Lower lobe of right lung (tissue), 2 donors: ENCODE measurements around the gene TMEM89. TPM values are rescaled to one million over a fixed set of nuclear protein-coding genes. Genes with fewer than 3 reads are reported as not detected.
A peak's percentile ranks its signal among the peaks of the same experiment; 100 is the strongest.

Experiments
- ATAC-seq, 2 donors: fragments of 200-7000 bp; cut with Tn5 transposase; one replicate each; pipeline ENCODE4 v1.9.1; 2020 to 2022; ENCODE audit warnings: mild to moderate bottlenecking in 2 of 2, moderate library complexity in 2 of 2
- DNase-seq: peaks from one replicate; pipeline ENCODE4 v3.0.0-alpha.2; 2020
- H3K27ac ChIP-seq: fragments of 200-600 bp; one replicate; pipeline ENCODE4 v1.8.0; 2022
- H3K27me3 ChIP-seq: fragments of 200-600 bp; one replicate; pipeline ENCODE4 v1.8.0; 2022; ENCODE audit warnings: low read depth
- H3K36me3 ChIP-seq: fragments of 200-600 bp; one replicate; pipeline ENCODE4 v1.8.0; 2022; ENCODE audit warnings: mild to moderate bottlenecking
- H3K4me1 ChIP-seq: fragments of 200-600 bp; one replicate; pipeline ENCODE4 v1.8.0; 2022
- H3K4me3 ChIP-seq: fragments of 200-600 bp; one replicate; pipeline ENCODE4 v1.8.0; 2022; ENCODE audit warnings: mild to moderate bottlenecking
- H3K9me3 ChIP-seq: fragments of 200-600 bp; one replicate; pipeline ENCODE4 v1.8.0; 2022
- CTCF ChIP-seq: fragments of 200-600 bp; IDR thresholded peaks from one replicate; pipeline ENCODE4 v1.8.0; 2022; ENCODE audit warnings: antibody characterized with exemption, mild to moderate bottlenecking
- intact Hi-C: fragments of 100-400 bp; cut with DNase I; formaldehyde crosslinking; loops from one replicate; pipeline ENCODE4 v1.11.0; 2022
- total RNA-seq: library from RNA; stranded (reverse); fragmentation: NEBNext Ultra II Directional; extraction: Animal tissue kit (Norgen Biotek cat#: 25700); gene quantifications from one replicate; pipeline ENCODE4 v1.2.1, GENCODE V29; 2021
- donor health status: DM: no; HTN: yes; CAD: no; lungs with severe emphysema.

TMEM89 gene
- total RNA-seq, 1 donor from 2014 or later = not detected

DNA sequence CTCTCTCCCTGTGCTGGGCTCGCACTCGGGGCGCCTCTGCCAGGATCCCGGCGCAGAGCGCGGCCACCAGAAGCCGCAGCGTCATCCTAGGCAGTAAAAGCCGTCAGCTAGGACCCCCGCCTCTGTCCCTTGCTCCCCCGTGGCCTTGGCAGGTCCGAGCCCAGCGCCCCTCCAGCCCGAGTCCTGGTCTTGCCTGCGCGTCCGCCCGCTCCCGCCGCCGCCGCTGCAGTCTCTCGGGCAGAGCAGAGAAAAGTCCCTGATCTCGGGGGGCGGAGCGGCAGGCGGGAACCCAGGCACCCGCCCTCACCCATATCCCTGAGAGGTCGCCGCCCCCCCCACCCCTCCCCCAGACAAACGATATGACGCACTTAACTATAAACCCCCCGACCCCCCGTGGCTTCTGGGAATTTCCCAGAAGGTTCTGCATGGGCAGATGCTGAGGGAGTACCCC is 26.5 kb downstream of the TMEM89 start, which contains the start of gene COL7A1:
Gene COL7A1, minus strand, starts transcription at position 255 of the 451 bp plus-strand sequence. Its CDS starts 170 bp downstream, at position 85.
- peaks cover 27% of the 10 kb centered on the region for H3K36me3 ChIP-seq
- peak within 1 kb of the TSS; percentile 41 for H3K4me3 ChIP-seq
- H3K27ac ChIP-seq = no peak within 1 kb of the TSS
- ATAC-seq (no peak), DNase-seq (no peak)
- H3K9me3 ChIP-seq = no peaks in the 10 kb centered on the region
- no peak for TF ChIP-seq CTCF
- H3K27me3 ChIP-seq = peaks cover 23% of the 10 kb centered on the region
- intact Hi-C loops = no loop called here
- no peaks in the 10 kb centered on the region for H3K4me1 ChIP-seq

- no peak for TF ChIP-seq CTCF
- H3K36me3 ChIP-seq = peaks cover 22% of the 10 kb centered on the region
- peak overlapping the region; percentile 41 for H3K4me3 ChIP-seq
- no peaks in the 10 kb centered on the region for H3K4me1 ChIP-seq
- no peaks in the 10 kb centered on the region for H3K9me3 ChIP-seq
- intact Hi-C loops = no loop called here
- ATAC-seq (no peak), DNase-seq (no peak)
- peaks cover 23% of the 10 kb centered on the region for H3K27me3 ChIP-seq
- no peak overlapping the region for H3K27ac ChIP-seq
Measured at GRCh38 chr3:48594417-48595049, 27.0 kb downstream of the TMEM89 start.

DNA sequence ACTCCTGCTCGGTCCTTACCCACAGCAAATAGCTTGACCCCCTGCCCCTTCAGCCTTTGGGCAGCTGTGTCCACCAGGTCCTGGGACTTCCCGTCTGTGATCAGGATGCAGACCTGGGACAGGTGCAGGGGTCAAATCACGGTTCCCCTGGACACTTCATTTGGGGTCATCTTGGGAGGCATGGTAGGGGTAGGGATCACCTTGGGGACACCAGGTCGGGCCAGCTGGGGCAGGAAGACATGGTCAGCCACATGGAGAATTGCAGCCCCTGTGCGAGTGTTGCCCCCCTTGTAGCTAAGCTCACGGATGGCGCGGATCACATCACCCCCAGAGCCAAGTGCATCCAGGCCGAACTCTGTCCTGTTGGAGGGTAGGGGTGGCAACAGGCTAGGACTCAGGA is 28.2 kb downstream of the TMEM89 start:
- Histone ChIP-seq H3K9me3 (no peaks in the 10 kb centered on the region), H3K27ac (no peak overlapping the region), H3K4me1 (no peaks in the 10 kb centered on the region), H3K36me3 (peaks cover 10% of the 10 kb centered on the region), H3K27me3 (peaks cover 23% of the 10 kb centered on the region), H3K4me3 (no peak overlapping the region)
- ATAC-seq (no peak), DNase-seq (no peak)
- no peak for TF ChIP-seq CTCF
- intact Hi-C loops = no loop called here

DNA sequence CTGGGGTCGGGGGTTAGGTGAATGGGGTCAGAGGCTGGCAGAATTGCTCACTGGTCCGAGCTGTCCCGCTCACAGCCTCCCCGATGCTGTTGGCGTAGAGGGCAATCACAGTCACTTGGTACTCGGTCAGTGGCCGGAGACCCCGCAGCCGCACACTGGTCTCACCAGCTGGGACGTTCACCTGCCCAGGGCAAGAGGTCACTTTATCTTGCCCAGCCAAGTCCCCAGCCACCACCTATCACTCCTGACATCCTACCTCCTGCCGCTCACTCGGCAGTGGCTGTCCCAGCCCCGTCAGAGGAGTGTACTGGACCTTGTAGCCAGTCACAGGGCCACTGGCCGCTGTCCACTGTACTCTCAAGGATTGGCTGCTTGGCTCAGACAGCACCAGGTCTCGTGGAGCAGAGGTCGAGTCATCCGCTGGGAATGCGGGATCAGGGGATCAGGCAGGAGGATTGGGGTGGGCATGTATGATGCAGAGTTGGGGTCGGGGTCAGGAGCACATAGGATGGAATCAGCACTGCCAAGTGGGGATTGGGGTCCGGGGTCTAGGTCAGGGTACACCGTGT is 29.0 kb downstream of the TMEM89 start:
- DNase-seq (no peak), ATAC-seq (no peak)
- no peak for TF ChIP-seq CTCF
- no peak overlapping the region for H3K4me3 ChIP-seq
- H3K36me3 ChIP-seq = peaks cover 2% of the 10 kb centered on the region
- no peak overlapping the region for H3K27ac ChIP-seq
- no peaks in the 10 kb centered on the region for H3K4me1 ChIP-seq
- intact Hi-C loops = no loop called here
- no peaks in the 10 kb centered on the region for H3K9me3 ChIP-seq
- peaks cover 23% of the 10 kb centered on the region for H3K27me3 ChIP-seq

DNA sequence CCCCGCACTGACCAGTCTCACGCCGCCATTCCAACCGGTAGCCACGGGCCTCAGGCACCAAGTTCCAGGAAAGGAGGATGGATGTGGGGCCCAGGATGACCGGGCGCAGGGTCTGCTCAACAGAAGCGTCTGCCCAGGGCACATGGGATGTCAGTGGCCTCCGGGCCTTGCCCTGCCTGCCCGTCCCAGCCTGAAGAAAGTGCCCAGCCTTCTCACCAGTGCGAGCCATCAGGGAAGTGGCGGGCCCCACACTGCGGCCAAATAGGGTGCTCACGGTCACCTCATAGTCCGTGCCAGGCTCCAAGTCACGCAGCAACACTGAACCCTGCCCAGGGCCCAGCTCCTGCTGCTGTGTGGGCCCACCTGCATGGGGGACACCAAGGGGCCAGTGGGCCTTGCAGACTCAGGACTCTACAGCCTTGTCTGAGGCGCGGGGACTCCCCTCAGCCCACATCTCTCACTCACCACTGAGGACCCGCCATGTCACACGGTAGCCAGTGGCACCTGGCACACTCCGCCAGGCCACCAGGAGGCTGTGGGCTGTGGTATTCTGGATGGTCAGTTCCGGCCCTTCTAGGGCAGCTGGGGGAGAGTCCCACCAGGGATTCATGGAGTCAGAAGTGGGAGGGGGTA is 29.6 kb downstream of the TMEM89 start:
- Histone ChIP-seq H3K4me1 (no peaks in the 10 kb centered on the region), H3K27me3 (peaks cover 23% of the 10 kb centered on the region), H3K27ac (no peak overlapping the region), H3K9me3 (no peaks in the 10 kb centered on the region), H3K36me3 (no peaks in the 10 kb centered on the region), H3K4me3 (no peak overlapping the region)
- no peak for DNase-seq
- ATAC-seq = no peak
- intact Hi-C loops = no loop called here
- TF ChIP-seq CTCF = no peak
